H9 (cell line): ENCODE results near the gene CNBP. TPM values are rescaled to one million over a fixed set of nuclear protein-coding genes. Genes with fewer than 3 reads are reported as not detected.

Experiments used
- DNase-seq: peaks from one replicate; pipeline ENCODE4 v3.0.0-alpha.2; 2017
- H2AFZ ChIP-seq: one replicate; pipeline ENCODE4 v1.6.1; 2013; ENCODE audit warnings: mild to moderate bottlenecking, low read length, control low read depth, moderate library complexity
- H2AK5ac ChIP-seq: 2 replicates; pipeline ENCODE4 v1.6.1; 2013; ENCODE audit warnings: low read length, control low read depth, mixed read lengths; ENCODE audit not compliant: insufficient read length
- H2BK120ac ChIP-seq: one replicate; pipeline ENCODE4 v1.6.1; 2013; ENCODE audit warnings: low read depth, mild to moderate bottlenecking, low read length, control low read depth, inconsistent platforms; ENCODE audit not compliant: poor library complexity, severe bottlenecking
- H2BK12ac ChIP-seq: 2 replicates; pipeline ENCODE4 v1.6.1; 2013; ENCODE audit warnings: low read length, control low read depth, mixed read lengths, low read depth; ENCODE audit not compliant: insufficient read length
- H2BK15ac ChIP-seq: 2 replicates; pipeline ENCODE4 v1.6.1; 2013; ENCODE audit warnings: low read depth, low read length, control low read depth
- H2BK20ac ChIP-seq: one replicate; pipeline ENCODE4 v1.6.1; 2013; ENCODE audit warnings: low read depth, mild to moderate bottlenecking, low read length, control low read depth, inconsistent platforms; ENCODE audit not compliant: poor library complexity, severe bottlenecking
- H2BK5ac ChIP-seq: 2 replicates; pipeline ENCODE4 v1.6.1; 2013; ENCODE audit warnings: low read length, control low read depth, mixed read lengths; ENCODE audit not compliant: insufficient read length
- H3K14ac ChIP-seq: 2 replicates; pipeline ENCODE4 v1.6.1; 2013; ENCODE audit warnings: low read length, control low read depth; ENCODE audit not compliant: insufficient read depth
- H3K18ac ChIP-seq: 2 replicates; pipeline ENCODE4 v1.6.1; 2013; ENCODE audit warnings: low read depth, mild to moderate bottlenecking, mixed read lengths, low read length, control low read depth; ENCODE audit not compliant: insufficient read length
- H3K23ac ChIP-seq: 2 replicates; pipeline ENCODE4 v1.6.1; 2013; ENCODE audit warnings: low read length, control low read depth, mixed read lengths, low read depth; ENCODE audit not compliant: insufficient read length
- H3K23me2 ChIP-seq: 2 replicates; pipeline ENCODE4 v1.6.1; 2013; ENCODE audit warnings: low read depth, mild to moderate bottlenecking, mixed read lengths, low read length, control low read depth; ENCODE audit not compliant: insufficient read length, poor library complexity, severe bottlenecking
- H3K27ac ChIP-seq: 2 replicates; pipeline ENCODE4 v1.5.1; 2013; ENCODE audit warnings: low read length, control low read depth, mixed read lengths, low read depth; ENCODE audit not compliant: insufficient read length
- H3K27me3 ChIP-seq: 2 replicates; pipeline ENCODE4 v1.6.1; 2013; ENCODE audit warnings: low read length, control low read depth, inconsistent platforms; ENCODE audit not compliant: insufficient read depth
- H3K4ac ChIP-seq: 2 replicates; pipeline ENCODE4 v1.6.1; 2013; ENCODE audit warnings: low read depth, mild to moderate bottlenecking, control low read depth, inconsistent platforms, low read length, moderate library complexity
- H3K4me1 ChIP-seq: 2 replicates; pipeline ENCODE4 v1.6.1; 2013; ENCODE audit warnings: low read length, control low read depth, inconsistent platforms; ENCODE audit not compliant: insufficient read depth
- H3K4me2 ChIP-seq: 2 replicates; pipeline ENCODE4 v1.6.1; 2013; ENCODE audit warnings: low read length, control low read depth, mixed read lengths; ENCODE audit not compliant: insufficient read length, insufficient read depth
- H3K56ac ChIP-seq: 2 replicates; pipeline ENCODE4 v1.6.1; 2013; ENCODE audit warnings: low read depth, mild to moderate bottlenecking, mixed read lengths, low read length, control low read depth; ENCODE audit not compliant: insufficient read length
- H3K79me1 ChIP-seq: 2 replicates; pipeline ENCODE4 v1.6.1; 2013; ENCODE audit warnings: low read depth, mild to moderate bottlenecking, moderate library complexity, low read length, control low read depth, inconsistent platforms; ENCODE audit not compliant: insufficient read depth, poor library complexity, severe bottlenecking
- H3K79me2 ChIP-seq: 2 replicates; pipeline ENCODE4 v1.6.1; 2013; ENCODE audit warnings: low read length, control low read depth, inconsistent platforms; ENCODE audit not compliant: insufficient read depth
- H3K9ac ChIP-seq: 2 replicates; pipeline ENCODE4 v1.6.1; 2013; ENCODE audit warnings: low read length, control low read depth, mixed read lengths; ENCODE audit not compliant: insufficient read length; ENCODE audit errors: extremely low read depth
- H3K9me3 ChIP-seq: one replicate; pipeline ENCODE4 v1.6.1; 2013; ENCODE audit warnings: low read depth, low read length, inconsistent platforms; ENCODE audit not compliant: control insufficient read depth
- H3T11ph ChIP-seq: one replicate; pipeline ENCODE4 v1.6.1; 2013; ENCODE audit warnings: mild to moderate bottlenecking, low read length, control low read depth, inconsistent platforms
- H4K20me1 ChIP-seq: one replicate; pipeline ENCODE4 v1.6.1; 2013; ENCODE audit not compliant: control insufficient read depth, insufficient read length, insufficient read depth
- H4K5ac ChIP-seq: 2 replicates; pipeline ENCODE4 v1.6.1; 2013; ENCODE audit warnings: low read depth, mild to moderate bottlenecking, mixed read lengths, low read length, control low read depth; ENCODE audit not compliant: insufficient read length
- H4K8ac ChIP-seq: replicated peaks from 2 replicates; pipeline ENCODE4 v1.6.1; 2013; ENCODE audit warnings: low read length, control low read depth, mixed read lengths, low read depth; ENCODE audit not compliant: insufficient read length
- H4K91ac ChIP-seq: 2 replicates; pipeline ENCODE4 v1.6.1; 2013; ENCODE audit warnings: low read depth, mild to moderate bottlenecking, moderate library complexity, mixed read lengths, low read length, control low read depth; ENCODE audit not compliant: insufficient read length
- H3K27ac Mint-ChIP-seq, 3 experiments: 2 replicates in 2 of 3; 3 replicates in 1 of 3; pipeline ENCODE4 v1.8.0; 2020 to 2021; ENCODE audit warnings: mixed read lengths in 3 of 3, mild to moderate bottlenecking in 1 of 3, moderate library complexity in 1 of 3
- H3K27me3 Mint-ChIP-seq: 2 replicates; pipeline ENCODE4 v1.8.0; 2021; ENCODE audit warnings: low read depth, mild to moderate bottlenecking, moderate library complexity, mixed read lengths
- H3K36me3 Mint-ChIP-seq, 3 experiments: 2 replicates in 2 of 3; 3 replicates in 1 of 3; pipeline ENCODE4 v1.8.0; 2020 to 2021; ENCODE audit warnings: low read depth in 3 of 3, mixed read lengths in 3 of 3; ENCODE audit not compliant: insufficient read depth in 1 of 3
- H3K4me1 Mint-ChIP-seq, 2 experiments: 2 replicates each; pipeline ENCODE4 v1.8.0; 2020; ENCODE audit warnings: mixed read lengths in 2 of 2
- H3K4me3 Mint-ChIP-seq, 2 experiments: 2 replicates in 1 of 2; 3 replicates in 1 of 2; pipeline ENCODE4 v1.8.0; 2020 to 2021; ENCODE audit warnings: mild to moderate bottlenecking in 2 of 2, mixed read lengths in 2 of 2, moderate library complexity in 1 of 2
- H3K9me3 Mint-ChIP-seq, 2 experiments: 2 replicates in 1 of 2; 3 replicates in 1 of 2; pipeline ENCODE4 v1.8.0; 2020; ENCODE audit warnings: mild to moderate bottlenecking in 2 of 2, mixed read lengths in 2 of 2, moderate library complexity in 1 of 2
- CTCF ChIP-seq: fragments of 200-600 bp; sonication (generic); conservative IDR thresholded peaks from 3 replicates; pipeline ENCODE4 v1.8.0; 2021; ENCODE audit warnings: antibody characterized with exemption, mild to moderate bottlenecking
- WGBS: extraction: QIAGEN DNeasy Blood & Tissue Kit; methylation state at CpG from one replicate; pipeline ENCODE4 v1.1.7; 2013; ENCODE audit warnings: missing lambda C conversion rate, low lambda C conversion rate, mixed read lengths; ENCODE audit not compliant: insufficient read length; ENCODE audit errors: extremely low coverage; 5-methylcytosine and 5-hydroxymethylcytosine counted together
- total RNA-seq: library from RNA; stranded (reverse); gene quantifications from 2 replicates; pipeline ENCODE4 v1.2.1, GENCODE V29; 2021

Gene CNBP
- total RNA-seq, 1 experiment from 2014 or later, result 433 TPM

- Mint-ChIP-seq H3K4me1 (peaks cover 28 to 30% of the 10 kb centered on the region in 2 experiments), H3K36me3 (peaks cover 0 to 5% (median 2%) of the 10 kb centered on the region in 3 experiments; a peak in 2 of 7 replicates), H3K27ac (no peak overlapping the region), H3K9me3 (no peaks in the 10 kb centered on the region), H3K27me3 (no peaks in the 10 kb centered on the region; the same call in 1 of the 2 replicates), H3K4me3 (peak overlapping the region; percentile 21 to 26; a peak in 3 of 5 replicates)
- Histone ChIP-seq H2BK120ac (no peak overlapping the region), H4K91ac (no peak overlapping the region), H3K9ac (no peak overlapping the region), H4K8ac (no peak overlapping the region), H2BK20ac (no peak overlapping the region), H3K79me1 (no peaks in the 10 kb centered on the region), H2AFZ (no peak overlapping the region), H3K23me2 (peaks cover 10% of the 10 kb centered on the region), H3K9me3 (no peaks in the 10 kb centered on the region), H3K18ac (no peak overlapping the region), H3T11ph (no peak overlapping the region), H2BK12ac (no peak overlapping the region), H3K79me2 (peaks cover 4% of the 10 kb centered on the region; the same call in 1 of the 2 replicates), H3K14ac (no peak overlapping the region), H3K4me2 (no peak overlapping the region), H3K27ac (no peak overlapping the region), H3K23ac (no peak overlapping the region), H3K27me3 (no peaks in the 10 kb centered on the region), H4K5ac (no peak overlapping the region), H3K4me1 (no peaks in the 10 kb centered on the region), H4K20me1 (no peaks in the 10 kb centered on the region), H2AK5ac (no peak overlapping the region), H3K4ac (no peak overlapping the region), H3K56ac (no peak overlapping the region), H2BK15ac (no peak overlapping the region), H2BK5ac (no peak overlapping the region)
- no CpG with 5 or more reads among the region's 5 CpGs for WGBS
- DNase-seq, result no peak
- no peak for TF ChIP-seq CTCF
Measured at GRCh38 chr3:129123314-129124060, 60.2 kb downstream of the CNBP start.
